Thoracic aorta (tissue), 2 donors: ENCODE data around the gene OR9A4. TPM values are rescaled to one million over a fixed set of nuclear protein-coding genes. Genes with fewer than 3 reads are reported as not detected.

Experiments used
- ATAC-seq: fragments of 150-250 bp; one replicate; pipeline ENCODE4 v1.8.0; 2017; ENCODE audit warnings: low read depth; ENCODE audit not compliant: insufficient number of reproducible peaks, low FRiP score
- DNase-seq: peaks from one replicate; pipeline ENCODE4 v3.0.0-alpha.2; 2020; ENCODE audit warnings: low spot score
- H3K27ac ChIP-seq, 2 donors: fragments of 200-600 bp; sonication (generic); 1 replicate in 1 of 2; 2 replicates in 1 of 2; pipeline ENCODE4 v1.5.1; 2016; ENCODE audit warnings: mild to moderate bottlenecking in 2 of 2, moderate library complexity in 2 of 2
- H3K27me3 ChIP-seq: fragments of 200-600 bp; sonication (generic); replicated peaks from 2 replicates; pipeline ENCODE4 v1.6.0; 2016; ENCODE audit warnings: mild to moderate bottlenecking; ENCODE audit not compliant: insufficient read depth
- H3K36me3 ChIP-seq: fragments of 200-600 bp; sonication (generic); one replicate; pipeline ENCODE4 v1.5.1; 2016
- H3K4me1 ChIP-seq, 2 donors: fragments of 200-600 bp; sonication (generic); 1 replicate in 1 of 2; 2 replicates in 1 of 2; pipeline versions ENCODE4 v1.5.1 to v1.6.0; 2016; ENCODE audit warnings: low read depth in 2 of 2, mild to moderate bottlenecking in 1 of 2; ENCODE audit not compliant: control insufficient read depth in 1 of 2
- H3K4me3 ChIP-seq: fragments of 200-600 bp; sonication (generic); 2 replicates; pipeline ENCODE4 v1.5.1; 2016; ENCODE audit warnings: mild to moderate bottlenecking
- H3K9me3 ChIP-seq: fragments of 200-600 bp; sonication (generic); 2 replicates; pipeline ENCODE4 v1.5.1; 2016
- total RNA-seq, 2 donors: library from RNA; depleted of rRNA; stranded (reverse); fragments of >200 nt; gene quantifications; one replicate each; pipeline versions ENCODE4 v1.1.0 to v1.2.3, GENCODE V29; 2016
- TF ChIP-seq, protein P1 (sequence below): fragments of 200-600 bp; sonication (generic); IDR thresholded peaks from one replicate; pipeline ENCODE4 v1.5.1; 2019; ENCODE audit warnings: antibody characterized with exemption

OR9A4 gene
- total RNA-seq: not detected

DNA sequence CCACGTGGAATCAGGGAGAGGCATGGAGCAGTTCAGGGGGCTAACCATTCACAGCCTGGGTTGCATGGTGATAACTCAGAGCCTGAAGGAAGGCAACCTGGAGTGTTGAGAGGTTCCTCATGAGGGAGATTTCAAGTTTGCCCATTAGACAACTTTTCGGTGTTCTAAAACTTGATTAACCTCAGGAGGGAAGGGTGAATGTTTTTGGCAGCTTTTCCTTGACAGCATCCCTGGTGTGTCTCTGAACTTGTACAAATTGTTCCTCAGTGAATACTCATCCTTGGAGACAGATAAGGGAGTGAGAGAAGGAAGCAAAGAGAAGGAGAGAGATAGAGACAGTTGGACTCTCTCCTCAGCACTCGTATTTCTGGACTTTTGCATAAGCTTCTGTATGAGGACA, at the start of gene OR9A4:
TSS of gene OR9A4 (plus strand) at position 301 of the 400 bp plus-strand sequence. CDS start 2,477 bp downstream, outside the sequence.
- Histone ChIP-seq H3K9me3 (no peaks in the 10 kb centered on the region), H3K4me1 (no peaks in the 10 kb centered on the region), H3K36me3 (no peaks in the 10 kb centered on the region), H3K27me3 (no peaks in the 10 kb centered on the region), H3K4me3 (no peak within 1 kb of the TSS), H3K27ac (no peak within 1 kb of the TSS)
- TF ChIP-seq, protein P1, sequence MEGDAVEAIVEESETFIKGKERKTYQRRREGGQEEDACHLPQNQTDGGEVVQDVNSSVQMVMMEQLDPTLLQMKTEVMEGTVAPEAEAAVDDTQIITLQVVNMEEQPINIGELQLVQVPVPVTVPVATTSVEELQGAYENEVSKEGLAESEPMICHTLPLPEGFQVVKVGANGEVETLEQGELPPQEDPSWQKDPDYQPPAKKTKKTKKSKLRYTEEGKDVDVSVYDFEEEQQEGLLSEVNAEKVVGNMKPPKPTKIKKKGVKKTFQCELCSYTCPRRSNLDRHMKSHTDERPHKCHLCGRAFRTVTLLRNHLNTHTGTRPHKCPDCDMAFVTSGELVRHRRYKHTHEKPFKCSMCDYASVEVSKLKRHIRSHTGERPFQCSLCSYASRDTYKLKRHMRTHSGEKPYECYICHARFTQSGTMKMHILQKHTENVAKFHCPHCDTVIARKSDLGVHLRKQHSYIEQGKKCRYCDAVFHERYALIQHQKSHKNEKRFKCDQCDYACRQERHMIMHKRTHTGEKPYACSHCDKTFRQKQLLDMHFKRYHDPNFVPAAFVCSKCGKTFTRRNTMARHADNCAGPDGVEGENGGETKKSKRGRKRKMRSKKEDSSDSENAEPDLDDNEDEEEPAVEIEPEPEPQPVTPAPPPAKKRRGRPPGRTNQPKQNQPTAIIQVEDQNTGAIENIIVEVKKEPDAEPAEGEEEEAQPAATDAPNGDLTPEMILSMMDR: no peak
- ATAC-seq (no peak), DNase-seq (no peak)

DNA sequence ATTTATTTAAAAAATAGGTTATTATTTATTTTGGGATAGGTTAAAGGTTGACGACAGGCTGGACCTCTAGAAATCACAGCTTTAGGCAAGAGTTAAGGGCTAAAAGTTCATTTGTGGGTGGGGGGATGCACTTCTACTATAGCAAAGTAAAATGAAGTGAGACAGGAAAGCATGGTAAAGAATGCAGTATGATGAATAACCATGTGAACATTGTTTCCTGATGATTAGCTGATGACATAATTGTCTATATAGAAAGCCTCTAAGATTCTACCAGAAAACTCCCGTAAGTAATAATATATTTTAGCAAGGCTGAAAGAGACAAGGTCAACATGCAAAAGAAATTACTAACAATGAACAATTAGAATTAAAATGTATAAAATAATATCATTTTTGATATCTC, 49.2 kb upstream of the OR9A4 start:
- DNase-seq (no peak), ATAC-seq (no peak)
- H3K4me1 ChIP-seq: no peaks in the 10 kb centered on the region
- peaks cover 3% of the 10 kb centered on the region for H3K9me3 ChIP-seq
- no peaks in the 10 kb centered on the region for H3K27me3 ChIP-seq
- TF ChIP-seq, protein P1: no peak
- H3K4me3 ChIP-seq: no peak overlapping the region
- no peaks in the 10 kb centered on the region for H3K36me3 ChIP-seq
- no peak overlapping the region for H3K27ac ChIP-seq

GRCh38 chr7:141872931-141873330, 43.3 kb upstream of the OR9A4 start:
- Histone ChIP-seq H3K9me3 (peaks cover 2% of the 10 kb centered on the region), H3K4me3 (no peak overlapping the region), H3K4me1 (no peaks in the 10 kb centered on the region), H3K27ac (no peak overlapping the region), H3K27me3 (no peaks in the 10 kb centered on the region), H3K36me3 (no peaks in the 10 kb centered on the region)
- DNase-seq (no peak), ATAC-seq (no peak)
- TF ChIP-seq, protein P1: no peak

DNA sequence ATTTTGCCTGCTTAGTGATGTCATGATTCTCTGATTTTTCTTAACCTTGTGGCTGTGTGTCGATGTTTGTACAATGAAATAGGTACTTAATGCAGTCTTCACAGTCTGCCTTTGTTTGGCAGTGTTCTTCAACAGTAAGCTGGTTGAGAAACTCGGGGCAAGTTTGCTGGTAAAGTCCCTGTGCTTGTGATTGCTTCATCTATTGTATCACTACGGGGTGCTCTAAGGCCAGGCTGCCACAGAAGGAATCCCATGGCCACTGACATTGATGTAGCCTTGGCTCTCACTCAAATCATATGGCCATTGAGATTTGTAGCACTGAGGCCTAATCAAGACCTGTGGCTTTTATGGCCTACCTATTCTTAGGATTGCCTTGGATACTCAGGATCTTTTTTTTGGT, 41.4 kb upstream of the OR9A4 start:
- ATAC-seq (no peak), DNase-seq (no peak)
- TF ChIP-seq, protein P1: no peak
- Histone ChIP-seq H3K27me3 (no peaks in the 10 kb centered on the region), H3K4me3 (no peak overlapping the region), H3K9me3 (no peaks in the 10 kb centered on the region), H3K4me1 (no peaks in the 10 kb centered on the region), H3K36me3 (no peaks in the 10 kb centered on the region), H3K27ac (no peak overlapping the region)

DNA sequence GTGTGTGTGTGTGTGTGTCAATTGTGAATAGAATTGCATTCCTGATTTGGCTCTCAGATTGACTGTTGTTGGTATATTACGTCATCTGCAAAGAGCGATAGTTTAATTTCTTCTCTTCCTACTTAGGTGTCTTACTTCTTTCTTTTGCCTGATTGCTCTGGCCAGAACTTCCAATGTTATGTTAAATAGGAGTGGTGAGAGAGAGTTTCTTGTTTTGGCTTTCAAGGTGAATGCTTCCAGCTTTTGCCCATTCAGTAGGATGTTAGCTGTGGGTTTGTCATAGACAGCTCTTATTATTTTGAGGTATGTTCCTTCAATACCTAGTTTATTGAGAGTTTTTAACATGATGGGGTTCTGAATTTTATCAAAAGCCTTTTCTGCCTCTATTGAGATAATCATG, 40.7 kb upstream of the OR9A4 start:
- ATAC-seq (no peak), DNase-seq (no peak)
- Histone ChIP-seq H3K36me3 (no peaks in the 10 kb centered on the region), H3K27me3 (no peaks in the 10 kb centered on the region), H3K4me1 (no peaks in the 10 kb centered on the region), H3K9me3 (no peaks in the 10 kb centered on the region), H3K27ac (no peak overlapping the region), H3K4me3 (no peak overlapping the region)
- TF ChIP-seq, protein P1: no peak
